Gastroesophageal sphincter (tissue), 3 donors: ENCODE results near the gene TMEM178B.

Source experiments
- CTCF ChIP-seq, 4 experiments: fragments of 200-600 bp in 2 of 4; fragments of 450-650 bp in 2 of 4; sonication (generic) in 1 of 4; IDR thresholded peaks; one replicate each; pipeline ENCODE4 v1.5.1; 2017 to 2019; ENCODE audit warnings: antibody characterized with exemption in 4 of 4, mild to moderate bottlenecking in 2 of 4, moderate library complexity in 2 of 4
- EP300 ChIP-seq: sonication (generic); formaldehyde crosslinking; IDR thresholded peaks from one replicate; pipeline ENCODE4 v1.6.1; 2017; ENCODE audit warnings: antibody characterized with exemption, mild to moderate bottlenecking
- POLR2A ChIP-seq, 2 donors: fragments of 450-650 bp; IDR thresholded peaks; one replicate each; pipeline ENCODE4 v1.6.1; 2017; ENCODE audit warnings: antibody characterized with exemption in 2 of 2, mild to moderate bottlenecking in 2 of 2, moderate library complexity in 1 of 2
- POLR2AphosphoS5 ChIP-seq: sonication (generic); formaldehyde crosslinking; IDR thresholded peaks from one replicate; pipeline ENCODE4 v1.6.1; 2017; ENCODE audit warnings: antibody characterized with exemption

- TF ChIP-seq CTCF (IDR thresholded peaks at IDR 0.05) (no peak), POLR2AphosphoS5 (no peak), POLR2A (IDR thresholded peaks at IDR 0.05) (no peak), EP300 (no peak)
These were observed 407.1 kb downstream of the TMEM178B start for GRCh38 chr7:141480953-141481352.
